Ascending aorta (tissue), 2 donors: Measurements from ENCODE around the gene DPYSL4. TPM values are rescaled to one million over a fixed set of nuclear protein-coding genes. Genes with fewer than 3 reads are reported as not detected.

Experiments used
- DNase-seq, 2 donors: peaks; one replicate each; pipeline ENCODE4 v3.0.0-alpha.2; 2019; ENCODE audit warnings: low spot score in 2 of 2
- H3K27ac ChIP-seq, 2 donors: fragments of 200-600 bp; sonication (generic); one replicate each; pipeline ENCODE4 v1.5.1; 2016 to 2017; ENCODE audit warnings: mild to moderate bottlenecking in 1 of 2
- H3K27me3 ChIP-seq: fragments of 200-600 bp; sonication (generic); one replicate; pipeline ENCODE4 v1.5.1; 2017
- H3K36me3 ChIP-seq, 2 donors: fragments of 200-600 bp; sonication (generic); one replicate each; pipeline ENCODE4 v1.5.1; 2016
- H3K4me1 ChIP-seq, 2 donors: fragments of 200-600 bp; sonication (generic); one replicate each; pipeline ENCODE4 v1.5.1; 2016 to 2017; ENCODE audit warnings: mild to moderate bottlenecking in 1 of 2
- H3K4me3 ChIP-seq, 2 donors: fragments of 200-600 bp; sonication (generic); one replicate each; pipeline ENCODE4 v1.5.1; 2016 to 2017; ENCODE audit warnings: mild to moderate bottlenecking in 1 of 2
- H3K9me3 ChIP-seq, 2 donors: fragments of 200-600 bp; sonication (generic); one replicate each; pipeline ENCODE4 v1.5.1; 2016
- CTCF ChIP-seq, 3 experiments: fragments of 200-600 bp in 2 of 3; fragments of 450-650 bp in 1 of 3; sonication (generic) in 2 of 3; IDR thresholded peaks; one replicate each; pipeline ENCODE4 v1.5.1; 2016 to 2019; ENCODE audit warnings: antibody characterized with exemption in 3 of 3, mild to moderate bottlenecking in 1 of 3, moderate library complexity in 1 of 3
- intact Hi-C: fragments of 100-400 bp; cut with DNase I; formaldehyde crosslinking; loops from one replicate; pipeline ENCODE4 v1.15.1; 2023
- total RNA-seq: library from RNA; depleted of rRNA; stranded (reverse); fragments of >200 nt; gene quantifications from one replicate; pipeline ENCODE4 v1.1.0, GENCODE V29; 2016

Gene DPYSL4
- total RNA-seq, 1 donor from 2014 or later, result not detected

- intact Hi-C loops, result loop anchor here (10.0 kb wide), 1 partner anchor 416 kb away; no protein-coding TSS in a partner anchor
- Histone ChIP-seq H3K9me3 (no peaks in the 10 kb centered on the region), H3K4me1 (no peaks in the 10 kb centered on the region), H3K27ac (no peak overlapping the region), H3K4me3 (no peak overlapping the region), H3K27me3 (no peaks in the 10 kb centered on the region), H3K36me3 (no peaks in the 10 kb centered on the region)
- no peak for TF ChIP-seq CTCF (IDR thresholded peaks at IDR 0.05)
- DNase-seq, result no peak
These were observed 41.9 kb downstream of the DPYSL4 start for GRCh38 chr10:132228616-132229015.

GRCh38 chr10:132229096-132229495 is 42.3 kb downstream of the DPYSL4 start:
- no peak overlapping the region for H3K27ac ChIP-seq
- H3K36me3 ChIP-seq, result no peaks in the 10 kb centered on the region
- H3K9me3 ChIP-seq, result no peaks in the 10 kb centered on the region
- no peak overlapping the region for H3K4me3 ChIP-seq
- no peaks in the 10 kb centered on the region for H3K4me1 ChIP-seq
- no peak for DNase-seq
- no peak for TF ChIP-seq CTCF (IDR thresholded peaks at IDR 0.05)
- H3K27me3 ChIP-seq, result no peaks in the 10 kb centered on the region
- intact Hi-C loops, result loop anchor here (10.0 kb wide), 1 partner anchor 416 kb away; no protein-coding TSS in a partner anchor

GRCh38 chr10:132229834-132230556 is 43.2 kb downstream of the DPYSL4 start:
- no peaks in the 10 kb centered on the region for H3K36me3 ChIP-seq
- intact Hi-C loops, result loop anchor here (10.0 kb wide), 1 partner anchor 415 kb away; no protein-coding TSS in a partner anchor
- no peak for DNase-seq
- no peaks in the 10 kb centered on the region for H3K4me1 ChIP-seq
- no peak for TF ChIP-seq CTCF (IDR thresholded peaks at IDR 0.05)
- no peaks in the 10 kb centered on the region for H3K9me3 ChIP-seq
- peak overlapping the region in 1 of 2 donors; percentile 6 for H3K4me3 ChIP-seq
- no peaks in the 10 kb centered on the region for H3K27me3 ChIP-seq
- H3K27ac ChIP-seq, result no peak overlapping the region

- no peak for TF ChIP-seq CTCF (IDR thresholded peaks at IDR 0.05)
- intact Hi-C loops, result no loop called here
- DNase-seq, result no peak
- no peaks in the 10 kb centered on the region for H3K36me3 ChIP-seq
- peak overlapping the region in 1 of 2 donors; percentile 6 for H3K4me3 ChIP-seq
- H3K27ac ChIP-seq, result no peak overlapping the region
- H3K9me3 ChIP-seq, result no peaks in the 10 kb centered on the region
- no peaks in the 10 kb centered on the region for H3K4me1 ChIP-seq
- no peaks in the 10 kb centered on the region for H3K27me3 ChIP-seq
These were observed 43.9 kb downstream of the DPYSL4 start for GRCh38 chr10:132230557-132231210.

- no peak for DNase-seq
- no peaks in the 10 kb centered on the region for H3K4me1 ChIP-seq
- H3K4me3 ChIP-seq, result no peak overlapping the region
- no peaks in the 10 kb centered on the region for H3K9me3 ChIP-seq
- intact Hi-C loops, result no loop called here
- no peaks in the 10 kb centered on the region for H3K36me3 ChIP-seq
- H3K27me3 ChIP-seq, result no peaks in the 10 kb centered on the region
- H3K27ac ChIP-seq, result no peak overlapping the region
- TF ChIP-seq CTCF (IDR thresholded peaks at IDR 0.05), result no peak
These were observed 44.9 kb downstream of the DPYSL4 start for GRCh38 chr10:132231656-132232022.
